Mammary microvascular endothelial cell (primary cell): Measurements from ENCODE around the gene COCH. TPM values are rescaled to one million over a fixed set of nuclear protein-coding genes. Genes with fewer than 3 reads are reported as not detected.

ENCODE experiments used
- total RNA-seq: library from RNA; depleted of rRNA; stranded (reverse); fragments of >200 nt; gene quantifications from 2 replicates; pipeline ENCODE4 v1.2.3, GENCODE V29; 2015

COCH gene
- total RNA-seq: 0.13 and 0.79 TPM in 2 replicates

GRCh38 chr14:30874120-30874998 is at the start of gene COCH:
Gene COCH, plus strand, starts transcription at chr14:30874559. Its CDS starts 380 bp downstream, at chr14:30874939.

Other genes starting within 250 kb of the COCH start
- gene AP4S1, start 151.1 kb downstream of the COCH start, total RNA-seq: 7.2 TPM in 2 replicates
- 12.6 and 16.7 TPM in 2 replicates for gene STRN3, start 151.8 kb downstream of the COCH start, total RNA-seq